Measurements from ENCODE around the gene SENP1. TPM values are rescaled to one million over a fixed set of nuclear protein-coding genes. Genes with fewer than 3 reads are reported as not detected.

The SENP1 gene
- total RNA-seq, 1 experiment from 2014 or later = 28.8 TPM

DNA sequence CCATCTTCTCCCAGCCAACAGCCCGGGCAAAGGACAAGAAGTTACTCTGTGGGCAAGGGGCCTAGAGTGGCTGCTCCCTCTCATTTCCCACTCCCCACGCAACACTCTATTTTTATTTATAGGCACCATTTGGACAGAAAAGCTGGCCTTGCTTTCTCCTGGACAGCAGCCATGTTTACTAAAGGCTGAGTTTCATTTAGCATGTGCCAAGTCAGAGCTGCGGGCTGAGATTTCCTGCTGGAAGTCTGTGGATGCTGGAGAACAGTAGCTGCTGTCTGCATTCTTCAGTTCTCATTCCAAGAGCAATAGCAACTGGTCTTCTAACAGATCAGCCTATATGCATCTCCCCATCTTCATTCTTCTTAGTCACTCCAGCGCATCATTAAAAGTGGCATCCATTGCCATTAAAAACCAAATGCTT lies 109.9 kb downstream of the SENP1 start:
- no peak overlapping the region for H3K9ac ChIP-seq (ENCODE audit: extremely low read depth, insufficient read length, low read length)
- no peak overlapping the region for H3T11ph ChIP-seq (ENCODE audit: low read length)
- no CpG with 5 or more reads among the region's 4 CpGs for WGBS (ENCODE audit: extremely low coverage, insufficient read length, low lambda C conversion rate)
- H3K9me3 Mint-ChIP-seq = no peaks in the 10 kb centered on the region; a peak in 1 of 5 replicates
- no peak overlapping the region for H3K14ac ChIP-seq (ENCODE audit: insufficient read depth, low read length)
- H3K23ac ChIP-seq (ENCODE audit: insufficient read length, low read depth, low read length) = no peak overlapping the region
- H3K4me2 ChIP-seq (ENCODE audit: insufficient read depth, insufficient read length, low read length) = no peak overlapping the region
- no peak overlapping the region for H2BK20ac ChIP-seq (ENCODE audit: low read depth, low read length, poor library complexity, severe bottlenecking)
- no peak overlapping the region for H4K8ac ChIP-seq (replicated peaks; ENCODE audit: insufficient read length, low read depth, low read length)
- no peak overlapping the region for H3K27ac ChIP-seq (ENCODE audit: insufficient read length, low read depth, low read length)
- no peaks in the 10 kb centered on the region for H4K20me1 ChIP-seq (ENCODE audit: control insufficient read depth, insufficient read depth, insufficient read length)
- H3K36me3 Mint-ChIP-seq (ENCODE audit: insufficient read depth in 1 of 3, low read depth in 3 of 3) = no peaks in the 10 kb centered on the region
- no peak overlapping the region for H2BK120ac ChIP-seq (ENCODE audit: low read depth, low read length, poor library complexity, severe bottlenecking)
- H3K4ac ChIP-seq (ENCODE audit: low read depth, low read length) = no peak overlapping the region
- H4K91ac ChIP-seq (ENCODE audit: insufficient read length, low read depth, low read length) = no peak overlapping the region
- no peak overlapping the region for H3K18ac ChIP-seq (ENCODE audit: insufficient read length, low read depth, low read length)
- H3K79me2 ChIP-seq (ENCODE audit: insufficient read depth, low read length) = no peaks in the 10 kb centered on the region
- H3K27me3 Mint-ChIP-seq (ENCODE audit: low read depth) = peaks cover 99% of the 10 kb centered on the region
- no peak for DNase-seq
- H3K27ac Mint-ChIP-seq = no peak overlapping the region
- no peaks in the 10 kb centered on the region for H3K9me3 ChIP-seq (ENCODE audit: control insufficient read depth, low read depth, low read length)
- H3K27me3 ChIP-seq (ENCODE audit: insufficient read depth, low read length) = peaks cover 33% of the 10 kb centered on the region; the same call in 1 of the 2 replicates
- H3K4me1 ChIP-seq (ENCODE audit: insufficient read depth, low read length) = no peaks in the 10 kb centered on the region
- no peak overlapping the region for H2BK15ac ChIP-seq (ENCODE audit: low read depth, low read length)
- no peak for TF ChIP-seq CTCF (conservative IDR thresholded peaks at IDR 0.05)
- no peak overlapping the region for H3K4me3 Mint-ChIP-seq
- H3K79me1 ChIP-seq (ENCODE audit: insufficient read depth, low read depth, low read length, poor library complexity, severe bottlenecking) = no peaks in the 10 kb centered on the region
- H3K56ac ChIP-seq (ENCODE audit: insufficient read length, low read depth, low read length) = no peak overlapping the region
- H3K23me2 ChIP-seq (ENCODE audit: insufficient read length, low read depth, low read length, poor library complexity, severe bottlenecking) = peaks cover under 1% of the 10 kb centered on the region
- H4K5ac ChIP-seq (ENCODE audit: insufficient read length, low read depth, low read length) = no peak overlapping the region
- no peak overlapping the region for H2BK12ac ChIP-seq (ENCODE audit: insufficient read length, low read depth, low read length)
- no peak overlapping the region for H2BK5ac ChIP-seq (ENCODE audit: insufficient read length, low read length)
- peaks cover 13 to 33% of the 10 kb centered on the region in 2 experiments for H3K4me1 Mint-ChIP-seq
- no peak overlapping the region for H2AFZ ChIP-seq (ENCODE audit: low read length)
- H2AK5ac ChIP-seq (ENCODE audit: insufficient read length, low read length) = no peak overlapping the region
